Hepatocyte (in vitro differentiated cells): ENCODE data around the gene OLFML1. TPM values are rescaled to one million over a fixed set of nuclear protein-coding genes. Genes with fewer than 3 reads are reported as not detected.

ENCODE experiments used
- DNase-seq: peaks from one replicate; pipeline ENCODE4 v3.0.0-alpha.2; 2016; ENCODE audit warnings: low spot score
- H2AFZ ChIP-seq: fragments of 200-600 bp; sonication (generic); 2 replicates; pipeline ENCODE4 v1.6.0; 2016; ENCODE audit warnings: antibody characterized with exemption, mild to moderate bottlenecking
- H3K27ac ChIP-seq: fragments of 200-600 bp; sonication (generic); 2 replicates; pipeline ENCODE4 v1.5.1; 2016; ENCODE audit warnings: mild to moderate bottlenecking
- H3K27me3 ChIP-seq: fragments of 200-600 bp; sonication (generic); 2 replicates; pipeline ENCODE4 v1.6.1; 2016
- H3K36me3 ChIP-seq: fragments of 200-600 bp; sonication (generic); replicated peaks from 2 replicates; pipeline ENCODE4 v1.5.1; 2016; ENCODE audit warnings: low read depth; ENCODE audit not compliant: insufficient read depth
- H3K4me1 ChIP-seq: fragments of 200-600 bp; sonication (generic); 2 replicates; pipeline ENCODE4 v1.5.1; 2016; ENCODE audit warnings: mild to moderate bottlenecking, moderate library complexity; ENCODE audit not compliant: insufficient read depth
- H3K4me2 ChIP-seq: fragments of 200-600 bp; sonication (generic); 2 replicates; pipeline ENCODE4 v1.6.0; 2016
- H3K4me3 ChIP-seq: fragments of 200-600 bp; sonication (generic); 2 replicates; pipeline ENCODE4 v1.5.1; 2016; ENCODE audit warnings: mild to moderate bottlenecking
- H3K79me2 ChIP-seq: fragments of 200-600 bp; sonication (generic); 2 replicates; pipeline ENCODE4 v1.6.0; 2017; ENCODE audit warnings: mild to moderate bottlenecking
- H3K9me2 ChIP-seq: fragments of 200-600 bp; sonication (generic); replicated peaks from 2 replicates; pipeline ENCODE4 v1.6.0; 2017; ENCODE audit warnings: mild to moderate bottlenecking; ENCODE audit not compliant: insufficient read depth
- H3K9me3 ChIP-seq: fragments of 200-600 bp; sonication (generic); 2 replicates; pipeline ENCODE4 v1.5.1; 2016; ENCODE audit warnings: low read depth, mild to moderate bottlenecking
- H4K20me1 ChIP-seq: fragments of 200-600 bp; sonication (generic); 2 replicates; pipeline ENCODE4 v1.6.0; 2016; ENCODE audit warnings: mild to moderate bottlenecking; ENCODE audit not compliant: insufficient read depth, poor library complexity, severe bottlenecking
- CTCF ChIP-seq: fragments of 200-600 bp; sonication (generic); IDR thresholded peaks from 2 replicates; pipeline ENCODE4 v1.5.1; 2016; ENCODE audit warnings: antibody characterized with exemption, mild to moderate bottlenecking; ENCODE audit not compliant: poor library complexity
- EZH2 ChIP-seq: fragments of 200-600 bp; sonication (generic); IDR thresholded peaks from 2 replicates; pipeline ENCODE4 v1.6.1; 2016; ENCODE audit warnings: antibody characterized with exemption, mild to moderate bottlenecking, borderline replicate concordance
- EZH2phosphoT487 ChIP-seq: fragments of 200-600 bp; sonication (generic); IDR thresholded peaks from one replicate; pipeline ENCODE4 v1.6.1; 2018; ENCODE audit warnings: antibody characterized with exemption, mild to moderate bottlenecking, low read depth, moderate library complexity; ENCODE audit not compliant: unreplicated experiment, severe bottlenecking
- WGBS: methylation state at CpG from one replicate; pipeline ENCODE4 v1.1.6; 2016; ENCODE audit warnings: low lambda C conversion rate; ENCODE audit errors: missing lambda C conversion rate; 5-methylcytosine and 5-hydroxymethylcytosine counted together
- polyA plus RNA-seq: library from polyadenylated mRNA; unstranded; fragments of >200 nt; fragmentation: Nextera tagmentation; extraction: Ambion mirVana; gene quantifications from 2 replicates; pipeline ENCODE4 v1.2.1, GENCODE V29; 2016
- total RNA-seq: library from RNA; depleted of rRNA; stranded (reverse); fragments of >200 nt; gene quantifications from 2 replicates; pipeline ENCODE4 v1.2.3, GENCODE V29; 2014

The OLFML1 gene
- total and polyA plus RNA-seq, 2 experiments from 2014 or later: 9.3 to 10.9 TPM

GRCh38 chr11:7449211-7449840, 36.0 kb upstream of the OLFML1 start:
- H3K27ac ChIP-seq: no peak overlapping the region
- H3K79me2 ChIP-seq: no peaks in the 10 kb centered on the region
- 85% methylated on average over 3 of the region's 3 CpGs for whole genome bisulfite sequencing
- no peaks in the 10 kb centered on the region for H4K20me1 ChIP-seq
- no peaks in the 10 kb centered on the region for H3K9me2 ChIP-seq
- peak; percentile 15 for DNase-seq
- no peak for TF ChIP-seq EZH2phosphoT487
- no peak for TF ChIP-seq CTCF
- TF ChIP-seq EZH2: no peak
- no peak overlapping the region for H3K4me2 ChIP-seq
- H2AFZ ChIP-seq: no peak overlapping the region
- no peaks in the 10 kb centered on the region for H3K9me3 ChIP-seq
- no peaks in the 10 kb centered on the region for H3K36me3 ChIP-seq
- no peak overlapping the region for H3K4me3 ChIP-seq
- H3K4me1 ChIP-seq: peaks cover 3% of the 10 kb centered on the region
- no peaks in the 10 kb centered on the region for H3K27me3 ChIP-seq

DNA sequence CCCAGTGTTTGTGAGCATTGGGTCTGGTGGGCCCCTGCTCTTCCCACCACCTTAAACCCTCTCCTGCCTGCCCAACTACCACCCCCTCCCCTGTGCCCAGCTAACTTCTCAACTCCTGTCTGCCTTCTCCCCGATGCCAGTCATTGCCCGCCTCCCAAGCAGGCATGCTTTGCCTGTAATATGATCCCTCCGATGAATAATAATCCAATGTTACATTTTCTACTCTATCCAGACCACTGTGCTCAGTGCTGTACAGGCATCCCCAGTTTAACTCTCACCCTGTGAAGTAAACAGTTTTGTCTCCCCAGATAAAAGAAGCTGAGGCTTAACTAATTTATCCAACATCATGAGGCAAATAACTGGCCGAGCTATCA, 35.5 kb upstream of the OLFML1 start:
- no peaks in the 10 kb centered on the region for H3K9me3 ChIP-seq
- no peak overlapping the region for H2AFZ ChIP-seq
- no peaks in the 10 kb centered on the region for H3K27me3 ChIP-seq
- H3K4me1 ChIP-seq: peaks cover 3% of the 10 kb centered on the region
- no peaks in the 10 kb centered on the region for H4K20me1 ChIP-seq
- DNase-seq: no peak
- H3K4me3 ChIP-seq: no peak overlapping the region
- H3K4me2 ChIP-seq: no peak overlapping the region
- H3K9me2 ChIP-seq: no peaks in the 10 kb centered on the region
- WGBS: 69% methylated on average over 4 of the region's 4 CpGs
- H3K79me2 ChIP-seq: no peaks in the 10 kb centered on the region
- H3K27ac ChIP-seq: no peak overlapping the region
- H3K36me3 ChIP-seq: no peaks in the 10 kb centered on the region
- TF ChIP-seq CTCF: no peak
- no peak for TF ChIP-seq EZH2
- no peak for TF ChIP-seq EZH2phosphoT487

- H3K4me3 ChIP-seq: no peak overlapping the region
- H2AFZ ChIP-seq: no peak overlapping the region
- WGBS: 82% methylated on average over 3 of the region's 3 CpGs
- no peak overlapping the region for H3K4me2 ChIP-seq
- TF ChIP-seq CTCF: no peak
- TF ChIP-seq EZH2phosphoT487: no peak
- no peak for TF ChIP-seq EZH2
- DNase-seq: no peak
- no peaks in the 10 kb centered on the region for H3K27me3 ChIP-seq
- no peaks in the 10 kb centered on the region for H4K20me1 ChIP-seq
- H3K27ac ChIP-seq: no peak overlapping the region
- no peaks in the 10 kb centered on the region for H3K36me3 ChIP-seq
- H3K4me1 ChIP-seq: peaks cover 3% of the 10 kb centered on the region
- H3K79me2 ChIP-seq: no peaks in the 10 kb centered on the region
- H3K9me2 ChIP-seq: no peaks in the 10 kb centered on the region
- no peaks in the 10 kb centered on the region for H3K9me3 ChIP-seq
Measured at GRCh38 chr11:7450836-7451235, 34.5 kb upstream of the OLFML1 start.
